ENCODE results near the gene CFAP299. TPM values are rescaled to one million over a fixed set of nuclear protein-coding genes. Genes with fewer than 3 reads are reported as not detected.

The CFAP299 gene
- total RNA-seq, 4 donors from 2014 or later, result 1.2 TPM; not detected in 3

DNA sequence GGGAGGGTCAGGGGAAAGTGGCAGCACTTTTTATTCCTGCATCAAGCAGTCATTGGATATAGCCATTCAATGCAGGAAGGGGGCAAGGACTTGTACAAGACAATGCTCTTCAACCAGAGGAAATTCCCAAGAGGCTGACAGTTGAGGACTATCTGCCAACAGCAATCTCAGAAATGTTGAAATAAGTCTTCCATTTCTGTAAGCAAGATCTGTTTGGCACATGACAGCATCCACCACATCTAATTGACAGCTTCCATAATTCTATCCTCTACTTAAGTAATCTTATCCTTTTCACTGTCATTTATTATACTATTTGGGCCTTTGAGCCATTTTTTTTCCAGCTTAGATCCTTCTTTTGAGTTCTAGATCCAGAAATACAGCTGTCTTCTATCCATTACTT, 110.7 kb downstream of the CFAP299 start:
- no peaks in the 10 kb centered on the region for H3K4me1 ChIP-seq

DNA sequence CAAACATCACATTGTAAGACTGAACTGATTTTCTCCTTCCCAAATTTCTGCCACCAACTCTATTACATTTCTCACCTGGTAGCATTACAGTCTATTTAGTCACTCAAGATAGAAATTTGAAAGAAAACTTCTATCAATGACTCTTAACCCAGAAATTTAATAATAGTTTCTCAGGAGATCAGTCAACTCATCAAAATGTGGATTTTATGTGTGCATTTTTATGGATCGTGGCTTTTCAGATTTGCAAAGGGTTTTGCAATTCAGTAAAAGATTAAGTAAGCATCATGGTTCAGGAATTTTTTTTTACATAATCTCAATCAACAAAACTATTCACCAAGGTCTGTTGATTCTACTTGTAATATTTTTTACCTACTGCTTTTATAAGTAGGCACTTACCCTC, 111.1 kb downstream of the CFAP299 start:
- H3K27ac ChIP-seq, result no peak overlapping the region
- no peak for DNase-seq
- no peaks in the 10 kb centered on the region for H3K36me3 ChIP-seq
- H3K9me3 ChIP-seq, result no peaks in the 10 kb centered on the region
- H3K27me3 ChIP-seq, result no peaks in the 10 kb centered on the region
- intact Hi-C loops (cut with DNase I; ENCODE audit: low total_unique reads), result no loop called here
- H3K4me3 ChIP-seq, result no peak overlapping the region
- no peaks in the 10 kb centered on the region for H3K4me1 ChIP-seq
- TF ChIP-seq POLR2A (IDR thresholded peaks at IDR 0.05), result no peak
- TF ChIP-seq, protein P1, sequence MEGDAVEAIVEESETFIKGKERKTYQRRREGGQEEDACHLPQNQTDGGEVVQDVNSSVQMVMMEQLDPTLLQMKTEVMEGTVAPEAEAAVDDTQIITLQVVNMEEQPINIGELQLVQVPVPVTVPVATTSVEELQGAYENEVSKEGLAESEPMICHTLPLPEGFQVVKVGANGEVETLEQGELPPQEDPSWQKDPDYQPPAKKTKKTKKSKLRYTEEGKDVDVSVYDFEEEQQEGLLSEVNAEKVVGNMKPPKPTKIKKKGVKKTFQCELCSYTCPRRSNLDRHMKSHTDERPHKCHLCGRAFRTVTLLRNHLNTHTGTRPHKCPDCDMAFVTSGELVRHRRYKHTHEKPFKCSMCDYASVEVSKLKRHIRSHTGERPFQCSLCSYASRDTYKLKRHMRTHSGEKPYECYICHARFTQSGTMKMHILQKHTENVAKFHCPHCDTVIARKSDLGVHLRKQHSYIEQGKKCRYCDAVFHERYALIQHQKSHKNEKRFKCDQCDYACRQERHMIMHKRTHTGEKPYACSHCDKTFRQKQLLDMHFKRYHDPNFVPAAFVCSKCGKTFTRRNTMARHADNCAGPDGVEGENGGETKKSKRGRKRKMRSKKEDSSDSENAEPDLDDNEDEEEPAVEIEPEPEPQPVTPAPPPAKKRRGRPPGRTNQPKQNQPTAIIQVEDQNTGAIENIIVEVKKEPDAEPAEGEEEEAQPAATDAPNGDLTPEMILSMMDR (IDR thresholded peaks at IDR 0.05), result no peak

More for the DNA sequence above, 110.7 kb downstream of the CFAP299 start:
- Histone ChIP-seq H3K4me3 (no peak overlapping the region), H3K27ac (no peak overlapping the region), H3K9me3 (no peaks in the 10 kb centered on the region), H3K27me3 (no peaks in the 10 kb centered on the region), H3K36me3 (no peaks in the 10 kb centered on the region)
- no peak for TF ChIP-seq POLR2A (IDR thresholded peaks at IDR 0.05)
- TF ChIP-seq, protein P1 (IDR thresholded peaks at IDR 0.05), result no peak
- intact Hi-C loops (cut with DNase I; ENCODE audit: low total_unique reads), result no loop called here
- DNase-seq, result no peak

DNA sequence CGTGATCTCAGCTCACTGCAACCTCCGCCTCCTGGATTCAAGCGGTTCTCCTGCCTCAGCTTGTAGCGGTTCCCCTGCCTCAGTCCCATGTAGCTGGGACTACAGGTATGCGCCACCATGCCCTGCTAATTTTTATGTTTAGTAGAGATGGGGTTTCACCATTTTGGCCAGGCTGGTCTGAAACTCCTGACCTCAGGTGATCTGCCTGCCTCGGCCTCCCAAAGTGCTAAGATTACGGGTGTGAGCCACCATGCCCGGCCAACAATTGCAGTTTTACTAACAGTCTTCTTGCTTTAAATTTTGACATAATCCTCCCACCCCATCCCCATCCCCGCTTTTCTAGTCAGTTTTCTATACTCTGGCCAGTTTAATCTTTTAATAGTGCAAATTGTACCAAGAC, 112.0 kb downstream of the CFAP299 start:
- TF ChIP-seq, protein P1 (IDR thresholded peaks at IDR 0.05), result no peak

DNA sequence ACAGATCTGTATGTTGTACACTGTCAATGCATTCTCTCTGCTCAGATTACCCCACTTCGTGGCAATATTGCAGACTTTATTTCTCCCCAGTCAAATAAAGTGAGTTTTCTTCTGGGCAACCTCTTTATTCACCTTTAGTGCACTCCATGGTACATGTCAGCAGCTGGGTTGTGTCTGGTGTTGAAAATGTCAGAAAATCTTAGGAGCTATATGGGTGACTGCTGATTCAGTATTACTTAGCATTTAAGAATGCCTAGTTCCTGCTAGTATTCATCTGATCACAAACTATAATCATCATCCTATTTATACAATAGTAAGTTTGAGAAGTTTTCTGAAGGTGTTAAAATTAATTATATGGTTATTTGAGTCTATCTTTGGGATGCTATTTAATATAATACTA, 112.5 kb downstream of the CFAP299 start:
- Histone ChIP-seq H3K36me3 (no peaks in the 10 kb centered on the region), H3K27me3 (no peaks in the 10 kb centered on the region), H3K4me1 (no peaks in the 10 kb centered on the region), H3K9me3 (no peaks in the 10 kb centered on the region), H3K27ac (no peak overlapping the region), H3K4me3 (no peak overlapping the region)
- no peak for DNase-seq
- intact Hi-C loops (cut with DNase I; ENCODE audit: low total_unique reads), result no loop called here
- TF ChIP-seq, protein P1 (IDR thresholded peaks at IDR 0.05), result no peak
- no peak for TF ChIP-seq POLR2A (IDR thresholded peaks at IDR 0.05)

More for the DNA sequence above, 112.0 kb downstream of the CFAP299 start:
- Histone ChIP-seq H3K27me3 (no peaks in the 10 kb centered on the region), H3K9me3 (no peaks in the 10 kb centered on the region), H3K36me3 (no peaks in the 10 kb centered on the region), H3K4me1 (no peaks in the 10 kb centered on the region), H3K27ac (no peak overlapping the region), H3K4me3 (no peak overlapping the region)
- intact Hi-C loops (cut with DNase I; ENCODE audit: low total_unique reads), result no loop called here
- no peak for DNase-seq

DNA sequence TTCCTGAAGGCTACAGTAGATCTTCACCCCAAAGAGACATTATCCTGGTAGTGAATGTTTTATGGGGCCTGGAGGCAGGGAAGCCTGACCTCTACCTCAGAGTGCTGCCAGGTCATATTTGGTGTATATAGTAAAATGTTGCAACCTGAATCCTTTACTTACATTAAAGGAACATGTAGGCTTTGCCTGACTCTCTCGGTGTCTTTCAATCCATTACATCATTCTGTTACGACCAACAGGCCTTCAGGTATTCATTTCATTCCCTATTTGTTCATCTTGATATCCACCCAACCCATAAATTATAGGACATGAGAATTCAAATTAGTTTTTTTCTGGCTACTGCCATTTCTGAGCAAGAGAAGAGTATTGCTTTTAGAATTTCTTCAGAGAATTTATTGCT, 116.5 kb downstream of the CFAP299 start:
- Histone ChIP-seq H3K27ac (no peak overlapping the region), H3K4me1 (no peaks in the 10 kb centered on the region), H3K9me3 (no peaks in the 10 kb centered on the region), H3K27me3 (no peaks in the 10 kb centered on the region), H3K36me3 (no peaks in the 10 kb centered on the region), H3K4me3 (no peak overlapping the region)
- no peak for DNase-seq
- no peak for TF ChIP-seq POLR2A (IDR thresholded peaks at IDR 0.05)
- TF ChIP-seq, protein P1 (IDR thresholded peaks at IDR 0.05), result no peak
- intact Hi-C loops (cut with DNase I; ENCODE audit: low total_unique reads), result no loop called here
